Measurements from ENCODE around the gene SSBP3.

Gene SSBP3

DNA sequence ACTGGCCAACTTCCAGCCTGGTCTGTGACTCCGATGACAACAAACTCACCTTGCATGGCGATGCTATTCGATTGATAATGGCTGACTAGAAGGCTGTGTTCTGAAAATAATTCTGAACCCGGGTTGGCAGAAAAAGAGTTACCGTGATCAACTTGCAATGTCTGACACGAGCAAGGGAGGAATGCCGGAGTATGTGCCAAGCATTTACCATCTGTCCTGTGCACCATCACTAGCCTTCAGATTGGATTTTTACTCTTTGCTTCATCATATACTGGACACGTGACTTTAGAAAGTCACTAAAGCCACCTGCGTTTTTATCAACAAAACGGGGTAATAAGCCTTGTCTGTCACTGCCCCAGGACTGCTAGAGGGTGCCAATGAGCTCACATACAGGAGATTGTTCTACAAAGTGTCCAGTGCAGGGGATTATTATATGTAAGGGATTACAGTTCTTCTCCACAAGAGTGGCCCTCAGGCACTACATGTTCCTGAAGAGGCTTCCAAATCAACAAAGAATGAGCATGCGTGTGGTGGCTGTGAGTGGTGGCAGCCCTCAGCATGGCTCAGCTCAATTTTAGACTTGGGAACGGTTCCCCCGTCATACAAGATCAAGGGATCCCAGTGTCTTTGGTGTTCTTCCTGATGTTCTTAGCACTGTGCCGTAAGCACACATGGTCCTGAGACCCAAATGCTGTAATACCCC lies 35.8 kb downstream of the SSBP3 start:
- DNase-seq: no peak

DNA sequence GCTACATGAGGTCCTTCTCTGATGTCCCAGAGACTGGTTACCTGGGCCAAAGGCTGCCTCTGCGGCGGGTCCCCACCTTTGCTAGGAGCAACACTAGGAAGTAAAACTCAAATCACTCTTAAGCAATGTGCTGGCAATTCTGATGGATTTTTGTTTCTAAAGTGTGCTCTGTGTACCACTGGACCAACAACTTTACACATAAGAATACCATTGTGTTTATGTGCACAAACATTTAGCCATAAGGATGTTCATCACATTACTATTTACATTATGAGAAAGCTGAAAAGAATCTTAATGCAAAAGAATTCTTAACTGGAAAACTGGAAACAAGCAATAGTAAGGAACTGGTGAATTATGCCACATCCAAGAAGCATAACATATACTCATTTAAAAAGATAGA lies 38.6 kb downstream of the SSBP3 start:
- no peak for DNase-seq

DNA sequence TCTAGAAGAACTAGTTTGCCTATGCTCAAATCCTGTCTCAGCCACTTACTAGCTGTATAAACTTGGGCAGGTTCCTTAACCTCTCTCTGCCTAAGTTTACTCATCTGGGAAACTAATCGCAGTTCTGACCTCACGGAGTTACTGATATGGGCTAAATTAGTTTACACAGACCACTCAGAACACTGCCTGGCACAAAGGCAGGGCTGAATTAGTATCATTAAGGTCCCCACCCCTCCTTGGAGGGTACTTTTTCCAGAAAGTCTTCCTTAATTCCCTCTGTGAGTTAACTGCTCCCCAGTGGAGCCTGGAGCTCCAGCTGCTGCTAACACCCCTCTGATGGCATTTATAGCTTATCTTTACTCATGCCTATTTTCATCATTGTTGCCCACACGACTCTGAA lies 40.3 kb downstream of the SSBP3 start:
- DNase-seq: no peak

DNA sequence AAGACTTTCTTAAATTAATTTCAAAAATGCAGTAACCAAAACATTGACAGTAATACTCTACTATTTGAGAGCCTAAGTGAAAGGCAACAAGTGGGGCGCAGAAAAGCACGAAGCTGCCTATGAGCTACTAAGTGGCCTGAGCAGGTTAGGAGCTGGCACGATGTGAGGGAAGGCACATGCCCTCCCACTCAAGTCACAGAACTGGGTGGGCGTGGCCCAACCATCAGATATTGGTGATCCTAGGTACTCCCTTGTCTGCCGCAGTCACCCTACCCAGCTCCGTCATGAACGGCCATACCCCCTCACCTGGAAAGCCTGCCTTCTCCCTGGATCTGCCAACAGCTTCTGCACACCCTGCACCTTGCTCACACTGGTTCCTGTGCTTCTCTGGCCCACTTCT lies 40.8 kb downstream of the SSBP3 start:
- DNase-seq: no peak

DNA sequence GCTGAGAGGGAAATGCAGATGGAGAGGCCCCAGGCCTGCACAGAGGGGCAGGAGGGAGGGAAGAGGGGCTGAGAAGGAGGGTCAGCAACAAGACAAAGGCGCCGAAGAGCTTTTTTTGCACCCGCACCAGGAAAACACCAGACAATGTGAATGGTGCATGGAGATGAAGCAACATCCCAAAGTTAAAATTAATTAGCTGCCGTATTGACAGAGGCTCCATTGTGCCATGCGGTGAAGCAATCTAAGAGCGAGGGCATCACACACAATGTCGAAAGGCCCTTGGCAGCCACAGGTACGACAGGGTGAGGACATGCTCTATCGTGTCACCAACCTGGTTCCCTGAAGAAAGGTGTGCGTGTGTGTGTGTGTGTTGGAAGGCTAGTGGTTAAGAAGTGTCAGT lies 41.2 kb downstream of the SSBP3 start:
- no peak for DNase-seq

DNA sequence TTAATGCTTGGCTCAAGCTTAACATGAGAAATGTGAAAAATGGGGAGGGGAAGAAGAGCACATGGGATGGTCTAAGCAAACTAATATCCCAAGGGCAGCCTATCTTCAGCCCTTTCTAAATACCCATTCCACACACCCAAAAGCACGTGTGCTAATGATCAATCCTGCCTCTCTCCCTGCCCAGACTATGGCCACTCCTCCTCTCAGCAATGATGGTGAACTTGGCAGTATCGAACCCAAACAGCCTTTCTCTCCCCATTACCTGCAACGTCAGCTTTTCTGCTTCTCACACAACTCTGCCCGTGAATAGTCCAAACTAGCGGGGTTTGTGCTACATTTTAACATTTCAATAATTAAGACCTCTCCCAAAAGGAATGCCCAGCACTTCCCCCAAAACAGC lies 41.6 kb downstream of the SSBP3 start:
- no peak for DNase-seq

DNA sequence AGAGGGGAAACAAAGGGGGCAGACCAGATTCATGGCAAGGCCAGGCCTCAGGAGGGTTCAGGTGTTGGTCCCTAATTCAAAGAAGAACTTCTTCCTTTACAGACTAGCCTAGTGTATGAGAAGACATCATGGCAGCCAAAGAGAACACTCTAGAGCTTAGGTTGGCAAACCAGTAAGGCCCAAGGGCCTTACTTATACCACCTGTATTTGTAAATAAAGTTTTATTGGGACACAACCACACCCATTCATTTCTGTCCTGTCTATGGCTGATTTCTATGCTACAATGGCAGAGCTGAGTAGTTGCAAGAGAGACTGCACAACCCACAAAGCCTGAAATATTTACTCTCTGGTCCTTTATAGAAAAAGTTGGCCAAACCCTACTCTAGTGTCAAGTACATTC lies 42.3 kb downstream of the SSBP3 start:
- DNase-seq: no peak

DNA sequence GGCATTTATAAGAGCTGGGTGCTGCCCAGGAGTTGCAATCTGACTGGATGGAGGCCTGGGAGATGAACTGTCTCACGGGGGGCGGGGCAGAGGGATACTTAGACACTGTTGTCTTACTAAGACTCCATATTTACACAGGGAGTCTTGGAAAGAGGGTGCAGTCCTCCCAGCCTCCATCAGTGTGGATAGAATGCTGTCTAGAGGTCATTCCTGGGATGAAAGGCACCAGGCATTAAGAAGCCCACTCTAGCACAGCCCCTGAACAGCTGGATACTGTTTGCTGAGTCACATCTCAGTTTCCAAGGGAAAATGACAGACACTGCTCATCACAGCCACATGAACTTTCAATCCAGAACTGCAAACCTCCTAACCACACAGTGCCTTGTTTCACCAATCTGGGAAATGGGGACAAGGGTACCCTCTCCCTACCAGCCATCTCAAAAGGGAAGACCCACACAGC lies 43.3 kb downstream of the SSBP3 start:
- DNase-seq: no peak

DNA sequence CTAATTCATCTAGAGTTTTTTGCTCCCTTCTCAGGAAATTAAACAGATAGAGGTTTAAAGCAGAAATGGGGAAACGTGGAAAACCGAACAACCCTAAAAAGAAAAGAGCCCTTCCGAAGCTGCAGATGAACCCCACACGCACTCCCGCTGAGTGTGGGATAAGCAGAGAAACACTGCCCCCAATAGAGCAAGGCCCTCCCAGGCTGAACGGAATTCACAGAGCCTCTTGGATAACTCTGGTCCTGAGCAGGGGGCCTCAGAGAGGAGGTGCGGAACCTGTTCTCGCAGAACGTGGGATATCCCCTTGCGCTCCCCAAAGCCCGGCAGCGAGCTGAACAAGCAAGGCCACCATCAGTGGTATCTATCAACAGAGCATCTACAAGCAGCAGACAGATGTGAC lies 44.9 kb downstream of the SSBP3 start:
- no peak for DNase-seq

GRCh38 chr1:54360165-54361005 lies 45.8 kb downstream of the SSBP3 start:
- DNase-seq: no peak

GRCh38 chr1:54359393-54360162 lies 46.6 kb downstream of the SSBP3 start:
- no peak for DNase-seq

- DNase-seq: no peak
Observed at GRCh38 chr1:54358503-54359168, 47.6 kb downstream of the SSBP3 start.

GRCh38 chr1:54357967-54358366 lies 48.2 kb downstream of the SSBP3 start:
- no peak for DNase-seq

GRCh38 chr1:54356680-54357147 lies 49.5 kb downstream of the SSBP3 start:
- no peak for DNase-seq

- no peak for DNase-seq
Observed at GRCh38 chr1:54355931-54356679, 50.1 kb downstream of the SSBP3 start.

DNA sequence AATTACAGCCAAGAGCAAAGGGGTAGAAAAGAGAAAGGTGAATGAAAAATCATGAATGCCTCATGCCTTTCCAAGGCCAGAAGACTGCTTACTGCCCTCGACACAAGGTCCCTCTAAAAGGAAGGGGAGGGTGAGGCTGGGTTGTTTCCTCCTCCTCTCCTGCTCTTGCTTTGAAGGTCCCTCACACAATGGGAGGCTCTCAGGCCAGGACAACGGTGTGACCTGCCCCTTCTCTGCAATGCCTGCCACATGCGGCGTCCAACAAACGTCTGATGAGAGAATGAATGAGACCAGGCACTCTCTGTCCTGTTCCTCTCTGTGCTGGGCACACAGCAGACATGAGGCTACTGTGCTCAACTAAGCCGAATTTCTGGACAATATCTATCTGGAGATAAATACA lies 51.3 kb downstream of the SSBP3 start:
- no peak for DNase-seq

GRCh38 chr1:54353959-54354358 lies 52.2 kb downstream of the SSBP3 start:
- no peak for DNase-seq

- no peak for DNase-seq
Observed at GRCh38 chr1:54352755-54353154, 53.4 kb downstream of the SSBP3 start.

GRCh38 chr1:54350360-54350759 lies 55.8 kb downstream of the SSBP3 start:
- no peak for DNase-seq

GRCh38 chr1:54348700-54349021 lies 57.5 kb downstream of the SSBP3 start:
- no peak for DNase-seq

- DNase-seq: peak; percentile 69
Observed at GRCh38 chr1:54347955-54348699, 58.1 kb downstream of the SSBP3 start.

Measured in NCI-H146 (cell line).